ENCODE results near the gene PCCA.
"Not testable (repeated sequence)": the region's sequence is repeated elsewhere in the genome, so short reads cannot be mapped to it uniquely, and the experiment has no call there.

The PCCA gene

GRCh38 chr13:100544866-100545683, 456.2 kb downstream of the PCCA start:
- no peak for DNase-seq (ENCODE audit: low spot score)

- no peak for DNase-seq (ENCODE audit: low spot score)
These were observed 456.8 kb downstream of the PCCA start for GRCh38 chr13:100545684-100546061.

- no peak for DNase-seq (ENCODE audit: low spot score)
These were observed 458.0 kb downstream of the PCCA start for GRCh38 chr13:100546713-100547405.

- DNase-seq (ENCODE audit: low spot score): no peak
These were observed 458.9 kb downstream of the PCCA start for GRCh38 chr13:100547791-100548201.

- no peak for DNase-seq (ENCODE audit: low spot score)
These were observed 460.4 kb downstream of the PCCA start for GRCh38 chr13:100549316-100549715.

GRCh38 chr13:100552755-100553154, 463.9 kb downstream of the PCCA start:
- no peak for DNase-seq (ENCODE audit: low spot score)

GRCh38 chr13:100559886-100560285, 471.0 kb downstream of the PCCA start:
- no peak for DNase-seq (ENCODE audit: low spot score)

GRCh38 chr13:100560498-100561157, 471.7 kb downstream of the PCCA start:
- DNase-seq (ENCODE audit: low spot score): no peak

- no peak for DNase-seq (ENCODE audit: low spot score)
These were observed 472.2 kb downstream of the PCCA start for GRCh38 chr13:100561158-100561499.

GRCh38 chr13:100561599-100562204, 472.8 kb downstream of the PCCA start:
- no peak for DNase-seq (ENCODE audit: low spot score)

GRCh38 chr13:100563779-100564178, 474.9 kb downstream of the PCCA start:
- no peak for DNase-seq (ENCODE audit: low spot score)

GRCh38 chr13:100564444-100565223, 475.7 kb downstream of the PCCA start:
- no peak for DNase-seq (ENCODE audit: low spot score)

GRCh38 chr13:100565286-100565685, 476.4 kb downstream of the PCCA start:
- no peak for DNase-seq (ENCODE audit: low spot score)

GRCh38 chr13:100566543-100566942, 477.6 kb downstream of the PCCA start:
- no peak for DNase-seq (ENCODE audit: low spot score)

- DNase-seq (ENCODE audit: low spot score): peak; percentile 76
These were observed 484.2 kb downstream of the PCCA start for GRCh38 chr13:100573121-100573520.

GRCh38 chr13:100577239-100577638, 488.3 kb downstream of the PCCA start:
- DNase-seq (ENCODE audit: low spot score): not testable (repeated sequence)

Measured in CD4-positive, alpha-beta T cell treated with Interleukin-15 for 4 hours (primary cell).